GM21447 (cell line): ENCODE results near the gene RPS25.
"Not testable (repeated sequence)": the region's sequence is repeated elsewhere in the genome, so short reads cannot be mapped to it uniquely, and the experiment has no call there.

Experiments used
- ATAC-seq: cut with Tn5 transposase; IDR thresholded peaks from one replicate; pipeline ENCODE4 v1.9.1; 2021; ENCODE audit not compliant: unreplicated experiment

RPS25 gene

GRCh38 chr11:119016216-119017009 is 1.7 kb downstream of the RPS25 start:
- ATAC-seq, result no peak

DNA sequence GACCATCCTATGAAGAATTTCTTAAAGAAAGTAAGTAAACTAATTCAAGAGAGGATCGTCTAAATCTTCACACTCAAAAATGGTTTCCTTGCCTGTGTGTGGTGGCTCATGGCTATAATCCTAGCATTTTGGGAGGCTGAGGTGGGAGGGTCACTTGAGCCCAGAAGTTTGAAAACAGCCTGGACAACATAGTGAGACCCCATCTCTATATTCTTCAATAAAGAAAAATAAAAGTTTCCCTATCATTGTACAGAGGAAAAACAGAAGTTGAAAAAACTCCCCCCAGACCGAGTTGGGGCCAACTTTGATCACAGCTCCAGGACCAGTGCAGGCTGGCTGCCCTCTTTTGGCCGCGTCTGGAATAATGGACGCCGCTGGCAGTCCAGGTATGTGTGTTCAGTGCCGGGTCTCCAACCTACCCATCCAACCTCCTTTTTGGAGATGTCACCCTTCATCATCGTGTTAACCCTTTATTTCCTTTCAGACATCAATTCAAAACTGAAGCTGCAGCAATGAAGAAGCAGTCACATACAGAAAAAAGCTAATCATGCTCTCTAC is 3.0 kb downstream of the RPS25 start:
- no peak for ATAC-seq

DNA sequence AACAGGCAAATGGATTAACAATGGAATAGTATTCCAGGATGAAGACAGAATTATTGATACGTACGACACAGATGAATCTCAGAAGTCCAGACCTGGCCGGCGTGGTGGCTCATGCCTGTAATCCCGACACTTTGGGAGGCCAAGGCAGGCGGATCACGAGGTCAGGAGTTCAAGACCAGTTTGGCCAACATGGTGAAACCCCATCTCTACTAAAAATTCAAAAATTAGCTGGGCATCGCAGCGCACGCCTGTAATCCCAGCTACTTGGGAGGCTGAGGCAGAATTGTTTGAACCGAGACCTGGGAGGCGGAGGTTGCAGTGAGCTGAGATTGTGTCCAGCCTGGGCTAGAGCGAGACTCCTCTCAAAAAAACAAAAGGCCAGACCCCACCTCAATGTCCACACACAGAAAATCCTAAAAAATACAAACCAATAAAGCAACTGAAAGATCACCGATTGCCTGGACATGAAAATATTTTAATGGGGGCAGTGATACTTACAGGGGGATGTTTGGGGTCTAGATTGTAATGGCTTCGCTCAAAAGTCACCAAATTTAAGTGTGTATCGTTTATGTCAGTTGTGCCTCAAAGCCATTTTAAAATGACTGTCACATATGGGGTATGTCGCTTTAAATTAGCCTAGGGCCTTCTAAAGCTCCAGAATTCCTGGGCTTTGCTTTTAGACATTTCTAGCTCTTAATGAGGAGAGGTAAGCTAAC is 3.8 kb downstream of the RPS25 start:
- no peak for ATAC-seq

DNA sequence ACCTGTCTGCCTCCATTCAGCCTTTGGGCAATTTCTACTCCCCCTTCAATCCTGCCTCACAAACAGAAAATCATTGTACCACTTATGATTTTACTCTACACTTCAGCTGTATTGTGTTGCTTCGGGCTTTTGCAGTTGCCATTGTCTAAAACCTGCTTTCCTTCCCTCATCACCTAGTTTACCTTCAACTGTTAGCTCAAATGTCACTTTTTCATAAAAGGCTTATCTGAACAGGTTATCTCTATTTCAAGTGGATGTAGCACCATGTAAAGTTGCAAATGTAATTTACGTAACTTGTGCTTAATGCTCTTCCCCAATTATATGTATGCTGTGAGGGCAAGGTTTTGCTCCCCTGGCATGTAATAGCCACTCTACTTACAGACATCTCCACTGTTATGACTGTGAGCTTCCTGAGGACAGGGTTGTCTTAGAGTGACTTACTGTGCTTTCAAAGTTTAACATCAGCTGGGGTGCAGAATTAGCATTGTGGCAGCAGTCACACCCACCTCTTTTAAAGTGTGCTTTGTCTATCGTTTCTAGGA is 5.4 kb downstream of the RPS25 start:
- ATAC-seq, result no peak

- no peak for ATAC-seq
These were observed 6.6 kb downstream of the RPS25 start for GRCh38 chr11:119011476-119012053.

GRCh38 chr11:119006656-119007055 is 11.5 kb downstream of the RPS25 start:
- ATAC-seq, result no peak

GRCh38 chr11:119000906-119001305 is 17.2 kb downstream of the RPS25 start:
- ATAC-seq, result no peak

DNA sequence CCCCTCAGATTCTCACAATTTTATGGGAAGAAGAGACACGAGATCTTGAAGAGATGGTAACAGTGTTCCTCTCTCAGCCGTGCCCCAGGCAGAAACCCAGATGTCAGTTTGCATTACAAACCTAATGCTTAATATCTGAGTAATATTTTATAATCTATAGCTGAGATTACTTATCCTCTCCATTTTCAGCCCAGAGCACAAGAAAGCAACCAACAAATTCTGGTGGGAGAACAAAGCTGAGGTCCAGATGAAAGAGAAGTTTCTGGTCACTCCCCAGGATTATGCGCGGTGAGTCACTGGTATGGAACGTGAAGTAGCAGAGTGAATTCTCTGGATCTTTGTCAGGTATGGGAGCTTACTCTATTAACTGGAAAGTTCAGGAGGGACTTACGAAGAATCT is 19.3 kb downstream of the RPS25 start:
- ATAC-seq, result no peak

DNA sequence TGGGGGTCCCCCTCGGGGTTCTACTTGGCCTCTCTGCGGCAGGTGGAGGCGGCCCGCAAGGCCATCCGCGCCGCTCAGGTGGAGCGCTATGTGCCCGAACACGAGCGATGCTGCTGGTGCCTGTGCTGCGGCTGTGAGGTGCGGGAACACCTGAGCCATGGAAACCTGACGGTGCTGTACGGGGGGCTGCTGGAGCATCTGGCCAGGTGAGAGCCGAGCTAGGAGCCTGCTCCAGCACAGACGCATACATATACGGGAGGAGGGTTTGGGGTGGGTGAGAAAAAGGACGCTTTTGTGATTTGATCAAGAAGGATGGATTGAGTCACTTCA is 19.8 kb downstream of the RPS25 start:
- peak; percentile 21 for ATAC-seq

- peak; percentile 90 for ATAC-seq
These were observed 20.3 kb downstream of the RPS25 start, which contains the start of gene CENATAC for GRCh38 chr11:118997627-118998387. Gene CENATAC (plus strand): TSS chr11:118998138. CDS start chr11:118998198, 60 bp downstream.

- peak; percentile 19 for ATAC-seq
These were observed 21.1 kb downstream of the RPS25 start for GRCh38 chr11:118996926-118997626.

DNA sequence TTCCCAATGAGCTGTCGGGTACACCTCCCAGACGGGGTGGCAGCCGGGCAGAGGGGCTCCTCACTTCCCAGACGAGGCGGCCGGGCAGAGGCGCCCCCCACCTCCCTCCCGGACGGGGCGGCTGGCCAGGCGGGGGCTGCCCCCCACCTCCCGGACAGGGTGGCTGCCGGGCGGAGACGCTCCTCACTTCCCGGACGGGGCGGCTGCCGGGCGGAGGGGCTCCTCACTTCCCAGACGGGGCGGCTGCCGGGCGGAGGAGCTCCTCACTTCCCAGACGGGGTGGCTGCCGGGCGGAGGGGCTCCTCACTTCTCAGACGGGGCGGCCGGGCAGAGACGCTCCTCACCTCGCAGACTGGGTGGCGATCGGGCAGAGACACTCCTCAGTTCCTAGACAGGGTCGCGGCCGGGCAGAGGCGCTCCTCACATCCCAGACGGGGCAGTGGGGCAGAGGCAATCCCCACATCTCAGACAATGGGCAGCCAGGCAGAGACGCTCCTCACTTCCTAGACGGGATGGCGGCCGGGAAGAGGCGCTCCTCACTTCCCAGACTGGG is 26.6 kb downstream of the RPS25 start:
- ATAC-seq, result not testable (repeated sequence)

DNA sequence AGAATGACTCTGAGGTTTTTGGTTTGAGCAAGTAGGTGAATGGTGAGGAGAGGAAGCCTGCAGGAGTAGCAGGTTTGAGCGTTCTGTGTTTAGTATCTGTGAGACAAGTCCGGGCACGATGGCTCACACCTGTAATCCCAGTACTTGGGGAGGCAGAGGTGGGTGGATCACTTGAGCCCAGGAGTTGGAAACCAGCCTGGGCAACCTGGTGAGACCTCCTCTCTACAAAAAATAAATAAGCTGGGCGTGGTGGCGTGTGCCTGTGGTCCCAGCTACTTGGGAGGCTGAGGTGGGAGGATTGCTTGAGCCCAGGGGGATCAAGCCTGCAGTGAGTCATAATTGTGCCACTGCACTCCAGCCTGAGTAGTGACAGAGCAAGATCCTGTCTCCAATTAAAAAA is 29.9 kb downstream of the RPS25 start:
- no peak for ATAC-seq

GRCh38 chr11:118984825-118985224 is 33.3 kb downstream of the RPS25 start:
- no peak for ATAC-seq

DNA sequence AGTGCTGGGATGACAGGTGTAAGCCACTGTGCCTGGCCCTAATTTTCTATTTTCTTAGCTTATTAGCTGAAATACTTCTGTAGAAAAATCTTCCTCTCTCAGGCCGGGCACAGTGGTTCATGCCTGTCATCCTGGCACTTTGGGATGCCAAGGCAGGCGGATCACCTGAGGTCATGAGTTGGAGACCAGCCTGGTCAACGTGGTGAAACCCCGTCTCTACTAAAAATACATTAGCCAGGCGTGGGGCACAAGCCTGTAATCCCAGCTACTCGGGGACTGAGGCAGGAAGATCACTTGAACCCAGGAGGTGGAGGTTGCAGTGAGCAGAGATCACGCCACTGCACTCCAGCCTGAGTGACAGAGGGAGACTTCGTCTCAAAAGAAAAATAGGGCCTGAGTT is 33.8 kb downstream of the RPS25 start:
- not testable (repeated sequence) for ATAC-seq

- ATAC-seq, result no peak
These were observed 37.8 kb downstream of the RPS25 start for GRCh38 chr11:118980191-118980881.

- ATAC-seq, result no peak
These were observed 38.7 kb downstream of the RPS25 start for GRCh38 chr11:118979434-118979833.

GRCh38 chr11:118975771-118976709 is 42.1 kb downstream of the RPS25 start:
- no peak for ATAC-seq
